SK-N-MC (cell line): ENCODE measurements around the gene NLK.
A peak's percentile ranks its signal among the peaks of the same experiment; 100 is the strongest.

Source experiments
- DNase-seq: peaks from one replicate; pipeline ENCODE4 v3.0.0-alpha.2; 2011; ENCODE audit warnings: low read depth, low spot score
- H3K27ac ChIP-seq: fragments of 200-600 bp; sonication (generic); 2 replicates; pipeline ENCODE4 v1.5.1; 2016; ENCODE audit warnings: mixed run types
- H3K36me3 ChIP-seq: fragments of 200-600 bp; sonication (generic); 2 replicates; pipeline ENCODE4 v1.6.1; 2017; ENCODE audit warnings: antibody characterized with exemption, low read length, mixed read lengths; ENCODE audit not compliant: insufficient read depth
- H3K4me3 ChIP-seq: fragments of 200-600 bp; sonication (generic); 2 replicates; pipeline ENCODE4 v1.5.1; 2016
- H3K9ac ChIP-seq: fragments of 200-600 bp; sonication (generic); 2 replicates; pipeline ENCODE4 v1.8.0; 2017; ENCODE audit warnings: mixed run types, mixed read lengths; ENCODE audit not compliant: insufficient read length
- H3K9me3 ChIP-seq: fragments of 200-600 bp; sonication (generic); 2 replicates; pipeline ENCODE4 v1.6.1; 2017; ENCODE audit warnings: low read depth, mild to moderate bottlenecking, antibody characterized with exemption, low read length, moderate library complexity, mixed read lengths
- EZH2 ChIP-seq: fragments of 200-600 bp; sonication (generic); IDR thresholded peaks from one replicate; pipeline ENCODE4 v1.6.1; 2017; ENCODE audit warnings: antibody characterized with exemption
- FOXP2 ChIP-seq: optimal IDR thresholded peaks from 2 replicates; pipeline ENCODE3; 2011; ENCODE audit warnings: mild to moderate bottlenecking, moderate library complexity; ENCODE audit not compliant: insufficient read depth; ENCODE audit errors: extremely low read length, control extremely low read depth
- POLR2AphosphoS5 ChIP-seq: IDR thresholded peaks from 2 replicates; pipeline ENCODE4 v1.6.1; 2012; ENCODE audit warnings: mild to moderate bottlenecking, low read depth, low read length, borderline replicate concordance

NLK gene

DNA sequence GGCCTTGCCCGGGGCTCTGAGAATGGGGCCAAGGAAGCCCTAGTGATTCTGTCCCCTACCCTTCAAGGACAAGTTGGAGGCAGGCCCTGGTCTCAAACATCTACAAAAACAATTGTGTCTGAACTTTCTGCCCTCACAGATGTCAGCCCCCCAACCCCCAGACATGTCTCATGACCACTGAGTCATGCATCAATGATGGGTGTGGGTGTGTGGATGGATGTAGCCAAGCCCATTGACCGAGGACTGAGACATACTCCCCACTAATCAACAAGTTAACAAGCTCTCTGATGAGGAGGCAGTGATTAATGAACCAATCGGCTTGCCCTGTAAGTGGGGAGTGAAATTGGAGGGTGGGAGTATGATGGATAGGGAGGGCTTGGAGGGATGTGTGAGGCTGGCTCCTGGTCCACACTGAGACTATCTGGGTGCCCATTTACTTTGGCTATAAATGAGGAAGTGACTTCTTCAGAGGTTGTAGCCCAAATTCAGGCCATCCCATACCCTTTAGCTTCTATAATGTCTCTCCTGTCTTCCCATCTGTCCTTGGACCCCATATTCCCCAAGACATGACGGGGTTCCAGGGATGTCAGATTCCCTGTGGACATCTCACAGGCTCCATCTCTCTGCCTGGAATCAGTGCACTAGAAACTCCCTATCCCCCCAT is 179.4 kb downstream of the NLK start:
- no peak overlapping the region for H3K27ac ChIP-seq
- H3K9me3 ChIP-seq: no peaks in the 10 kb centered on the region
- TF ChIP-seq POLR2AphosphoS5: no peak
- TF ChIP-seq FOXP2: no peak
- no peak for TF ChIP-seq EZH2
- no peaks in the 10 kb centered on the region for H3K36me3 ChIP-seq
- H3K9ac ChIP-seq: no peak overlapping the region
- no peak for DNase-seq
- no peak overlapping the region for H3K4me3 ChIP-seq

DNA sequence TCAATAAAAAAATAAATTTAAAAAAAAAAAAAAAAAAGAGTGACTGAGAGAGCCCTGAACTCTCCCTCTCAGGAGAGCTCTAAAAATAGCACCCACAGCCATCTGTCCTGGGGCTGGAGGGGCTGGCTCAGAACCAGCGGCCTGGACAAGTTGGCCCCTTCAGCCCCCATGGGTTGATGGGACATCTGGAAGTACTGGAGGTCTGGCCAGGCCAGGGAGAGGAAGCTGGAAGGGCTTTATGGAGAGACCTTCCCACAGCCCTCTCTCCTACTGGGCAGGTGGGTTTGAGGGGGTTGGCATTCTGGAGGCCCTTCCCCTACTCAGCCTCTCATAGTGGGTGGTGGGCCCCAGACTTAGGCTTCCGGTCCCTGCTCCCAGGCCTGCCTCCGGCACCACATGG is 182.8 kb downstream of the NLK start:
- H3K36me3 ChIP-seq: no peaks in the 10 kb centered on the region
- no peak overlapping the region for H3K9ac ChIP-seq
- H3K4me3 ChIP-seq: no peak overlapping the region
- no peaks in the 10 kb centered on the region for H3K9me3 ChIP-seq
- TF ChIP-seq POLR2AphosphoS5: no peak
- TF ChIP-seq FOXP2: no peak
- TF ChIP-seq EZH2: no peak
- H3K27ac ChIP-seq: no peak overlapping the region
- DNase-seq: no peak

DNA sequence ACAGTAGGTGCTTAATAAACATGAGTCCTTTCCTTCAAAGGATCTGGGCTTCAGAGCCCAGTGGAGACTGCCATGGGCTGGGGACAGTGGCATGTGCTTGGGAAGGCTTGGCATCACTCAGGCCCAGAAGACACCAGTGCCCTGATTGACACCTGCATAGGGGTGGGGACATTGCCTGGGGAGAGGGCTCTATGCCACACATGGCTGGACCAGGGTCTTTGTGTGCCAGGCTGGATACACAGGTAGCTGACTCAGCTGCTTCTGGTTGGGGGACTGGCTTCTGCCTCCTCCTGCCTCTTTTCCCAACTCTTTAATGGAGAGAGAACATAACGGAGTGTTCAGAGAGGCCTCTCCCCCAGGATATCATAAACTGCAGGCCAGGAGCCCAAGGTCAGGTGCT is 183.4 kb downstream of the NLK start:
- Histone ChIP-seq H3K9me3 (no peaks in the 10 kb centered on the region), H3K36me3 (no peaks in the 10 kb centered on the region), H3K27ac (no peak overlapping the region), H3K4me3 (no peak overlapping the region), H3K9ac (no peak overlapping the region)
- DNase-seq: no peak
- TF ChIP-seq POLR2AphosphoS5: no peak
- no peak for TF ChIP-seq EZH2
- TF ChIP-seq FOXP2: no peak

DNA sequence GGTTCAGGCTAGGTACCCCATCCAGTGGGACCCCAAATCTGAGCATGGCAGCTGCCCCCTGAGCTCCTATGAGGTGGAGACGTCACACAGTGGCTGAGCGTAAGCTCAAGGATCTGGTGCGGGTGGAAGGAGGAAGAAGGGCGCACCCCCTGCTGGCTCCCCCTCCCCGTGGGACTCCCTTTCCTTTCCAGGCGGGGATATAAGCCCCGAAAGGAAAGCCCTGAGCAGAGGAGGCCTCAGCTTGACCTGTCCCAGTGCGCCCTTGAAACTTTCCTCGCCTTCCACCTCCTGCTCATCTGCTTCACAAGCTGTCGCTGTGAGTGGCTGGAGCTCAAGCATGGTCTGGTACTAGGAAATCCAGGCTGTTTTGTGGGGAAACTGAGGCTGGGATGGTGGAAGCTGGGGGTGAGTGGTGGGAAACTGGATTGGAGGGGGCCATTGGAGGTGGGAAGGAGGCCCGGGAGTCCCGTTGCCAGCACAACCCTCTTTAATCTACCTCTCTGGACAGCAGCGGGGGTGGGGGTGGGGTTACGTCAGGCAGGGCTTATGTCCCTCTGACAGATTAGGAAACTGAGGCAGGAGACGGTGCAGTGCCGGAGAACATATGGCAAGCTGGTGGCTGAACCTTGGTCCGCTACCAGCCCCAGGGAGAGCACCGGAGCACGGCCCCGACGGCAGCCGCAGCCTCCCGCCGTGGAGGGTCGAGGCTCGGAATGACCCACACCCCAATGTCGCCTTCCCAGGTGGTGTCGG is 184.3 kb downstream of the NLK start:
- Histone ChIP-seq H3K36me3 (no peaks in the 10 kb centered on the region), H3K27ac (no peak overlapping the region), H3K9me3 (no peaks in the 10 kb centered on the region), H3K4me3 (no peak overlapping the region), H3K9ac (no peak overlapping the region)
- no peak for DNase-seq
- TF ChIP-seq EZH2 (no peak), POLR2AphosphoS5 (no peak), FOXP2 (no peak)

DNA sequence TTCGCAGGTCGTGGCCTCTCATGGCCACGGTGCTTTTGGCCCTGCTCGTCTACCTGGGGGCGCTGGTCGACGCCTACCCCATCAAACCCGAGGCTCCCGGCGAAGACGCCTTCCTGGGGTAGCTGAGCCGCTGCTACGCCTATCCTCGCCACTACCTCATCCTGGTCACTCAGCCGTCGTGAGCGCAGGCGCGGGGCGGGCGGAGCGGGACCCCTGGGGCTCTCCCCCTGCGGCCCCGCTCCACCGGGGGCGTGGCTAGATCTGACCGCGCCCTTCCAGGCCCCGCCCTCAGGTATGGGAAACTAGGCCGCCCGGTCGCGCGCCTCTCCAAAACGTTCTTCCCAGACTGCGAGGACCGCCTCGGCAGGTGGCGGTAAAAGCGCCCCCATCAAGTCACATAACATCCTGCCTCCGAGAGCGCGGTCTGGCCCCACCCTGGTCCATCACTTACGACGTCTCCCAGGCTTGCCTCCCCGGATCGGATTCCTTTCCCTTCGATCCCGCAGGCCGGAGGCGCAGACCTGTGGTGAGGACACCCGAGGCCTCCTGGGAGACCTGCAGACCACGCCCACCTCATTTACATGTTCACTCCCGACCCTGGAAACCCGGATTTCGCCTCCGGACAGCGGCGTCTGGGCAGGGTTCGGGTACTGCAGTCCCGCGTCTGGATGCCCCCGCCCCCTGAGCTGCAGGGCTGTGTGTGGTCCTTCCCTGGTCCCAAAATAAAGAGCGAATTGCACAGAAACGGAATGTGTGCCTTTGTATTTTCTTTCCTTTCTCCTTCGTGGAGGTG is 185.0 kb downstream of the NLK start:
- Histone ChIP-seq H3K27ac (no peak overlapping the region), H3K4me3 (peak overlapping the region; percentile 60), H3K9me3 (no peaks in the 10 kb centered on the region), H3K9ac (no peak overlapping the region), H3K36me3 (no peaks in the 10 kb centered on the region)
- TF ChIP-seq FOXP2 (no peak), POLR2AphosphoS5 (no peak), EZH2 (no peak)
- no peak for DNase-seq

DNA sequence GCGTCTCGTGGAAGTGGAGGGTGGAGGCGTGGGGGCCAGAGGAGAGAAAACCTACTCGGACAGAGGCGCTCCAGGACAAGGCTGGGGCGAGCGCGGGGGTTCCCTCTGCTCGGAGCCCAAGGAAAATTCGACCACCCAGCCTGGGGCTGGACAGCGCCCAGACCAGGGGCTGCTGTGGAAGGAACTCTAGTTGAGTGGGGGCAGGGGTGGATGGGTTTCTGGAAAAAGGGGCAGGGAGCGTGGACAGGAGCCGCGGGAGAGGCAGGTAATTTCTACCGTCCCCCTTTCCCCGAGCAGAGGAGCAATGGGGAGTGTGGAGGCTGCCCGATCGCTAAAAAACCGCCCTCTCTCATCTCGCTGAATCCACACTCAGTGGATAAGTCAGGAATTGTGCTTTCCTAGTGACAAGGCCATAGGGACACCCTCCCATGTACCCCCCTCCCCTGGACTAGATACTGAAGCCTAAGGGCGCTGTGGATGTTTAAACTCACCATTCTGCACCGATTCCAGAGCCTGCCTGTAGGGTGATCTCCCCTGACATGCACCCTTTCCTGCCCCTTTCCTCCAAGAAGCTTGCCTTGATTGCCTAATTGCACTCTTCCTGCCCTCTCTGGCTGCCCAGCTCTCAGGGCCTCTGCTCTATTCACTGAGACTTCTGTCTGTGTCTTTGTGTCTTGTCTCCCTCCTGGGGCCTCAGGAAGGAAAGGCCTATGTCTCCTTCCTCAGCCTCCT is 185.8 kb downstream of the NLK start:
- DNase-seq: no peak
- no peak overlapping the region for H3K27ac ChIP-seq
- TF ChIP-seq FOXP2 (no peak), EZH2 (no peak), POLR2AphosphoS5 (no peak)
- no peaks in the 10 kb centered on the region for H3K9me3 ChIP-seq
- no peak overlapping the region for H3K9ac ChIP-seq
- no peak overlapping the region; the same call in 1 of the 2 replicates for H3K4me3 ChIP-seq
- no peaks in the 10 kb centered on the region for H3K36me3 ChIP-seq

DNA sequence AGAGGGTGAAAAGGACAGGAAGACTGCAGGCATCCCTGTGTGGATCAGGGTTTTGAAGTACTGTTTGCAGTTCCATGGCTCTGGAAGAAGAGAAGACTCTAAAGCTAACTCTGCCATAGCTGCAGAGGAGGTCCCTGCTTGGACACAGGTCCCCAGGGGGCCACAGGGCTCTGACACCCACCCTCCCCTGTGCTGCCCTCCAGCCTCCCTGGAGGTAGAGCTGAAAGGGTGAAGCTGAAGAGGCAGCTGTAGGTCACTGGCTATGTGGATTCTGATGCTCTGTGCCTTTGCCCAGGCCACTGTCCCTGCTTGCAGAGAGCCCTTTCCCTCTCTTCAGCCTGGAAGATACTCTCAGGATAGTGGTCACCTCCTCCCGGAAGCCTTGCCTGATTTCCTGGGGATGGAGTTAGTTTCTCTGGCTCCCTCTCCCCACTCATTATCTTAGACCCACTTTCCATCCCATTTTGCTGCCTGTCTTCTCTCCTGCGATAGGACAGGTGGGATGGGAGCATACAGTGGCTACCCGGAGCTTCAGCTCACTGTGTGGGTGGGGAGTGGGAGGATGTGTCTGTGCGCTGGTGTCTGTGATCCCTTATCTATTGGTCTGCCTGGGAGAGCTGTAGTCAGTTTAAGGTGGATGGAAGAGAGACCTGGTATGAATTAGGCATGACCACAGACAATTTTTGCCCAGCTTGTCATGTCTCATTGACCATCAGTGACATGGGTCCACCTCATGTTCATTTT is 186.7 kb downstream of the NLK start:
- Histone ChIP-seq H3K4me3 (no peak overlapping the region), H3K9me3 (no peaks in the 10 kb centered on the region), H3K27ac (no peak overlapping the region), H3K9ac (no peak overlapping the region), H3K36me3 (no peaks in the 10 kb centered on the region)
- TF ChIP-seq POLR2AphosphoS5: no peak
- no peak for TF ChIP-seq EZH2
- TF ChIP-seq FOXP2: no peak
- no peak for DNase-seq
